DND-41 (cell line): ENCODE measurements around the gene KRT2.

Experiments used
- ATAC-seq: fragments of 200-7000 bp; cut with Tn5 transposase; 3 replicates; pipeline ENCODE4 v1.9.1; 2021; ENCODE audit warnings: low read depth; ENCODE audit not compliant: insufficient read depth
- DNase-seq: peaks from one replicate; pipeline ENCODE4 v3.0.0-alpha.2; 2020
- H2AFZ ChIP-seq: 2 replicates; pipeline ENCODE4 v1.6.0; 2012; ENCODE audit warnings: low read depth, low read length
- H3K27ac ChIP-seq: 2 replicates; pipeline ENCODE4 v1.5.1; 2012; ENCODE audit warnings: low read length, inconsistent platforms
- H3K27me3 ChIP-seq: fragments of 200-600 bp; sonication (generic); 2 replicates; pipeline ENCODE4 v1.6.0; 2012; ENCODE audit warnings: low read length, mild to moderate bottlenecking, inconsistent platforms; ENCODE audit not compliant: insufficient read depth, poor library complexity
- H3K36me3 ChIP-seq: 2 replicates; pipeline ENCODE4 v1.5.1; 2012; ENCODE audit warnings: low read length, inconsistent platforms; ENCODE audit not compliant: insufficient read depth
- H3K4me1 ChIP-seq: 2 replicates; pipeline ENCODE4 v1.5.1; 2012; ENCODE audit warnings: mild to moderate bottlenecking, low read length; ENCODE audit not compliant: insufficient read depth
- H3K4me2 ChIP-seq: 2 replicates; pipeline ENCODE4 v1.6.0; 2012; ENCODE audit warnings: mild to moderate bottlenecking, moderate library complexity, low read length, inconsistent platforms; ENCODE audit not compliant: insufficient read depth
- H3K4me3 ChIP-seq, 2 experiments: fragments of 200-600 bp in 1 of 2; shearing (Covaris generic) in 1 of 2; 2 replicates each; pipeline ENCODE4 v1.5.1; 2012 to 2016; ENCODE audit warnings: inconsistent platforms in 2 of 2, low read length in 2 of 2, mild to moderate bottlenecking in 2 of 2, low read depth in 1 of 2, moderate library complexity in 1 of 2
- H3K79me2 ChIP-seq: 2 replicates; pipeline ENCODE4 v1.6.0; 2012; ENCODE audit warnings: low read length, inconsistent platforms; ENCODE audit not compliant: insufficient read depth
- H3K9ac ChIP-seq: 2 replicates; pipeline ENCODE4 v1.6.0; 2012; ENCODE audit warnings: low read depth, mild to moderate bottlenecking, inconsistent platforms, low read length, moderate library complexity
- H3K9me3 ChIP-seq: 2 replicates; pipeline ENCODE4 v1.5.1; 2012; ENCODE audit warnings: low read length, moderate library complexity, mild to moderate bottlenecking, inconsistent platforms; ENCODE audit not compliant: insufficient read depth, severe bottlenecking
- H4K20me1 ChIP-seq: 2 replicates; pipeline ENCODE4 v1.6.0; 2012; ENCODE audit warnings: low read length; ENCODE audit not compliant: insufficient read depth
- CTCF ChIP-seq: IDR thresholded peaks from 2 replicates; pipeline ENCODE4 v1.5.1; 2012; ENCODE audit warnings: borderline replicate concordance, low read length, moderate library complexity, mild to moderate bottlenecking; ENCODE audit not compliant: poor library complexity, severe bottlenecking; ENCODE audit errors: extremely low read depth
- EZH2 ChIP-seq: IDR thresholded peaks from 3 replicates; pipeline ENCODE4 v1.6.1; 2012; ENCODE audit warnings: borderline replicate concordance, low read depth, mild to moderate bottlenecking, moderate library complexity, low read length, inconsistent platforms; ENCODE audit not compliant: severe bottlenecking

The KRT2 gene

GRCh38 chr12:52691076-52691840 lies 39.2 kb upstream of the KRT2 start:
- no peak for DNase-seq
- no peak overlapping the region for H2AFZ ChIP-seq
- H4K20me1 ChIP-seq = no peaks in the 10 kb centered on the region
- no peak overlapping the region for H3K27ac ChIP-seq
- TF ChIP-seq CTCF (no peak), EZH2 (no peak)
- H3K27me3 ChIP-seq = peaks cover 33% of the 10 kb centered on the region
- H3K9me3 ChIP-seq = no peaks in the 10 kb centered on the region
- no peak overlapping the region for H3K4me2 ChIP-seq
- H3K4me3 ChIP-seq = no peak overlapping the region
- ATAC-seq = no peak
- no peaks in the 10 kb centered on the region for H3K36me3 ChIP-seq
- no peaks in the 10 kb centered on the region for H3K79me2 ChIP-seq
- H3K9ac ChIP-seq = no peak overlapping the region
- H3K4me1 ChIP-seq = no peaks in the 10 kb centered on the region

- ATAC-seq (no peak), DNase-seq (no peak)
- H3K9ac ChIP-seq = no peak overlapping the region
- H3K4me2 ChIP-seq = no peak overlapping the region
- H3K4me3 ChIP-seq = no peak overlapping the region
- H3K27me3 ChIP-seq = peaks cover 29% of the 10 kb centered on the region
- no peaks in the 10 kb centered on the region for H3K4me1 ChIP-seq
- no peak overlapping the region for H3K27ac ChIP-seq
- H3K9me3 ChIP-seq = no peaks in the 10 kb centered on the region
- H3K36me3 ChIP-seq = no peaks in the 10 kb centered on the region
- H4K20me1 ChIP-seq = no peaks in the 10 kb centered on the region; the same call in 1 of the 2 replicates
- TF ChIP-seq EZH2 = no peak
- TF ChIP-seq CTCF = no peak
- no peak overlapping the region for H2AFZ ChIP-seq
- no peaks in the 10 kb centered on the region for H3K79me2 ChIP-seq
Measured at GRCh38 chr12:52690351-52691075, 38.5 kb upstream of the KRT2 start.

DNA sequence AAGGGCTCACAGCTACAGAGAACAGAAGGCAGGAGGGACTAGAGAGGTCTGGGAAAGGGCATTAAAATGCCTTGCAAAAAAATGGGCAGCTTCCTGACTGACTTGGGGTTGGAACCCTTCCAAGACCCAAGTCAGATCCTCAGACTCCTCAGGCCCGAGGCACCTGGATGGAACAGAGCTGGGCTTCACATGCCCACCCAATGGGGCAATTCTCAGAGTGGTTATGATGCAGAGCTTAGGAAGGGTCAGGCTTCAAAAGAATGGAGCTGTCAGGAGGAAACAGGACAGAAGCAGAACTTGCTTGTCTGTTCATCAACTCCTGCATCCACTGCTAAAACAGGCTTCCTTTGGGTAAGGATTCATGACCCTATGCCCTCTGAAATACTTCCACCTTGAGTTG lies 37.9 kb upstream of the KRT2 start:
- no peak for TF ChIP-seq EZH2
- H3K79me2 ChIP-seq = no peaks in the 10 kb centered on the region
- H3K4me1 ChIP-seq = no peaks in the 10 kb centered on the region
- no peaks in the 10 kb centered on the region for H3K36me3 ChIP-seq
- H4K20me1 ChIP-seq = no peaks in the 10 kb centered on the region; the same call in 1 of the 2 replicates
- no peak overlapping the region for H3K4me2 ChIP-seq
- no peaks in the 10 kb centered on the region for H3K9me3 ChIP-seq
- no peak overlapping the region for H3K4me3 ChIP-seq
- no peak overlapping the region for H3K9ac ChIP-seq
- no peak overlapping the region for H2AFZ ChIP-seq
- no peak overlapping the region for H3K27ac ChIP-seq
- ATAC-seq (no peak), DNase-seq (no peak)
- peaks cover 28% of the 10 kb centered on the region for H3K27me3 ChIP-seq

- H3K4me2 ChIP-seq = no peak overlapping the region
- DNase-seq (no peak), ATAC-seq (no peak)
- no peaks in the 10 kb centered on the region for H3K9me3 ChIP-seq
- no peaks in the 10 kb centered on the region for H3K79me2 ChIP-seq
- TF ChIP-seq EZH2 = no peak
- no peak for TF ChIP-seq CTCF
- no peak overlapping the region for H3K9ac ChIP-seq
- H3K4me3 ChIP-seq = no peak overlapping the region
- H2AFZ ChIP-seq = no peak overlapping the region
- no peaks in the 10 kb centered on the region; the same call in 1 of the 2 replicates for H4K20me1 ChIP-seq
- no peaks in the 10 kb centered on the region for H3K4me1 ChIP-seq
- no peak overlapping the region for H3K27ac ChIP-seq
- no peaks in the 10 kb centered on the region for H3K36me3 ChIP-seq
- peaks cover 28% of the 10 kb centered on the region for H3K27me3 ChIP-seq
Measured at GRCh38 chr12:52689239-52689638, 37.2 kb upstream of the KRT2 start.
